SK-N-SH treated with all-trans-retinoic acid at 6 μM for 48 hours (cell line): ENCODE data around the gene OR6C76.
A peak's percentile ranks its signal among the peaks of the same experiment; 100 is the strongest.
"Not testable (repeated sequence)": the region's sequence is repeated elsewhere in the genome, so short reads cannot be mapped to it uniquely, and the experiment has no call there.

ENCODE experiments used
- ATAC-seq: fragments of 200-7000 bp; cut with Tn5 transposase; 3 replicates; pipeline ENCODE4 v1.9.1; 2020; ENCODE audit warnings: mild to moderate bottlenecking, moderate library complexity
- BACH2 ChIP-seq: fragments of 250-450 bp; sonication (Bioruptor Pico); IDR thresholded peaks from 2 replicates; pipeline ENCODE4 v1.9.0; 2021; ENCODE audit warnings: mild to moderate bottlenecking, borderline replicate concordance
- CSDC2 ChIP-seq: fragments of 250-450 bp; sonication (Bioruptor Pico); IDR thresholded peaks from 2 replicates; pipeline ENCODE4 v1.5.0; 2020; ENCODE audit warnings: mild to moderate bottlenecking, moderate library complexity
- ESRRG ChIP-seq: fragments of 250-450 bp; sonication (Bioruptor Pico); IDR thresholded peaks from 2 replicates; pipeline ENCODE4 v1.6.1; 2021; ENCODE audit warnings: mild to moderate bottlenecking
- GLIS3 ChIP-seq: fragments of 250-450 bp; sonication (Bioruptor Pico); IDR thresholded peaks from 2 replicates; pipeline ENCODE4 v1.5.0; 2020; ENCODE audit warnings: mild to moderate bottlenecking, moderate library complexity
- OSR1 ChIP-seq: fragments of 250-450 bp; sonication (Bioruptor Pico); IDR thresholded peaks from 2 replicates; pipeline ENCODE4 v1.8.0; 2022; ENCODE audit warnings: moderate library complexity, mild to moderate bottlenecking, inconsistent platforms
- POU6F1 ChIP-seq: fragments of 250-450 bp; sonication (Bioruptor Pico); IDR thresholded peaks from 2 replicates; pipeline ENCODE4 v1.8.0; 2021; ENCODE audit warnings: low read depth, mild to moderate bottlenecking, moderate library complexity, borderline replicate concordance
- PPARA ChIP-seq: fragments of 250-450 bp; sonication (Bioruptor Pico); IDR thresholded peaks from 2 replicates; pipeline ENCODE4 v1.5.0; 2020; ENCODE audit warnings: mild to moderate bottlenecking, borderline replicate concordance
- SNAI2 ChIP-seq: fragments of 250-450 bp; sonication (Bioruptor Pico); IDR thresholded peaks from 2 replicates; pipeline ENCODE4 v1.5.0; 2020; ENCODE audit warnings: mild to moderate bottlenecking, moderate library complexity
- TCF4 ChIP-seq: fragments of 250-450 bp; sonication (Bioruptor Pico); IDR thresholded peaks from 2 replicates; pipeline ENCODE4 v1.8.0; 2021; ENCODE audit warnings: mild to moderate bottlenecking, moderate library complexity, borderline replicate concordance
- TOX ChIP-seq: fragments of 250-450 bp; sonication (Bioruptor Pico); IDR thresholded peaks from 2 replicates; pipeline ENCODE4 v1.8.0; 2021; ENCODE audit warnings: mild to moderate bottlenecking, moderate library complexity, borderline replicate concordance
- TSHZ2 ChIP-seq: fragments of 250-450 bp; sonication (Bioruptor Pico); IDR thresholded peaks from 2 replicates; pipeline ENCODE4 v1.5.0; 2020; ENCODE audit warnings: mild to moderate bottlenecking, moderate library complexity
- ZFP3 ChIP-seq: fragments of 250-450 bp; sonication (Bioruptor Pico); IDR thresholded peaks from 2 replicates; pipeline ENCODE4 v1.5.0; 2020; ENCODE audit warnings: mild to moderate bottlenecking, moderate library complexity
- ZNF565 ChIP-seq: fragments of 450-650 bp; formaldehyde crosslinking; conservative IDR thresholded peaks from 2 replicates; pipeline ENCODE4 v1.5.0; 2020; ENCODE audit warnings: low read depth, mild to moderate bottlenecking, moderate library complexity
- ZNF70 ChIP-seq: fragments of 450-650 bp; formaldehyde crosslinking; IDR thresholded peaks from 2 replicates; pipeline ENCODE4 v1.5.0; 2020; ENCODE audit warnings: mild to moderate bottlenecking, moderate library complexity

The OR6C76 gene

GRCh38 chr12:55407866-55408265 is 18.2 kb upstream of the OR6C76 start:
- no peak for ATAC-seq
- TF ChIP-seq ZFP3: no peak
- TF ChIP-seq POU6F1: no peak
- no peak for TF ChIP-seq ZNF565 (CRISPR knock-in tag)
- no peak for TF ChIP-seq OSR1 (CRISPR knock-in tag)
- no peak for TF ChIP-seq ZNF70 (CRISPR knock-in tag)
- no peak for TF ChIP-seq PPARA (CRISPR knock-in tag)
- no peak for TF ChIP-seq BACH2 (CRISPR knock-in tag)
- TF ChIP-seq ESRRG (CRISPR knock-in tag): no peak
- no peak for TF ChIP-seq TOX (CRISPR knock-in tag)
- TF ChIP-seq TCF4: no peak
- TF ChIP-seq CSDC2 (CRISPR knock-in tag): no peak
- no peak for TF ChIP-seq GLIS3 (CRISPR knock-in tag)
- no peak for TF ChIP-seq TSHZ2 (CRISPR knock-in tag)

GRCh38 chr12:55409133-55409532 is 16.9 kb upstream of the OR6C76 start:
- ATAC-seq: not testable (repeated sequence)

- not testable (repeated sequence) for ATAC-seq
Measured at GRCh38 chr12:55412138-55412537, 13.9 kb upstream of the OR6C76 start.

- ATAC-seq: not testable (repeated sequence)
Measured at GRCh38 chr12:55413498-55414388, 12.3 kb upstream of the OR6C76 start.

- peak; percentile 30 for ATAC-seq
Measured at GRCh38 chr12:55414396-55414823, 11.6 kb upstream of the OR6C76 start.

GRCh38 chr12:55414889-55415288 is 11.2 kb upstream of the OR6C76 start:
- peak; percentile 72 for ATAC-seq

GRCh38 chr12:55416961-55417360 is 9.1 kb upstream of the OR6C76 start:
- no peak for ATAC-seq

More at GRCh38 chr12:55416961-55417360, 9.1 kb upstream of the OR6C76 start:
- TF ChIP-seq TCF4: no peak
- TF ChIP-seq POU6F1: no peak
- no peak for TF ChIP-seq PPARA (CRISPR knock-in tag)
- no peak for TF ChIP-seq SNAI2 (CRISPR knock-in tag)
- TF ChIP-seq TOX (CRISPR knock-in tag): no peak
